Memory B cell (primary cell): ENCODE data around the gene FBXO31.
"Not testable (repeated sequence)": the region's sequence is repeated elsewhere in the genome, so short reads cannot be mapped to it uniquely, and the experiment has no call there.

Experiments
- ATAC-seq: fragments of 150-1000 bp; cut with Tn5 transposase; 2 replicates; pipeline ENCODE4 v1.10.0; 2021; ENCODE audit warnings: low read depth, mild to moderate bottlenecking, moderate library complexity
- DNase-seq, 2 donors: peaks; one replicate each; pipeline ENCODE4 v3.0.0; 2022; ENCODE audit warnings: low spot score in 2 of 2
- H3K27ac Mint-ChIP-seq: one replicate; pipeline ENCODE4 v1.8.0; 2022; ENCODE audit warnings: mild to moderate bottlenecking, moderate library complexity, mixed read lengths
- H3K27me3 Mint-ChIP-seq: one replicate; pipeline ENCODE4 v1.8.0; 2022; ENCODE audit warnings: mixed read lengths
- H3K36me3 Mint-ChIP-seq: one replicate; pipeline ENCODE4 v1.8.0; 2022; ENCODE audit warnings: mild to moderate bottlenecking, mixed read lengths
- H3K4me1 Mint-ChIP-seq: one replicate; pipeline ENCODE4 v1.8.0; 2022; ENCODE audit warnings: mixed read lengths
- H3K4me3 Mint-ChIP-seq: one replicate; pipeline ENCODE4 v1.8.0; 2022; ENCODE audit warnings: mild to moderate bottlenecking, moderate library complexity, mixed read lengths
- H3K9me3 Mint-ChIP-seq: one replicate; pipeline ENCODE4 v1.8.0; 2022; ENCODE audit warnings: mixed read lengths

FBXO31 gene

GRCh38 chr16:87395181-87395842, 11.7 kb upstream of the FBXO31 start:
- Mint-ChIP-seq H3K27ac (no peak overlapping the region), H3K9me3 (no peaks in the 10 kb centered on the region), H3K4me1 (peaks cover 29% of the 10 kb centered on the region), H3K4me3 (no peak overlapping the region), H3K27me3 (no peaks in the 10 kb centered on the region), H3K36me3 (peaks cover 5% of the 10 kb centered on the region)
- ATAC-seq (no peak), DNase-seq (no peak)

- H3K27me3 Mint-ChIP-seq, result no peaks in the 10 kb centered on the region
- peaks cover 1% of the 10 kb centered on the region for H3K36me3 Mint-ChIP-seq
- peak overlapping the region; percentile 86 for H3K4me3 Mint-ChIP-seq
- ATAC-seq, result no peak
- peaks cover 29% of the 10 kb centered on the region for H3K4me1 Mint-ChIP-seq
- no peak for DNase-seq
- no peaks in the 10 kb centered on the region for H3K9me3 Mint-ChIP-seq
- peak overlapping the region; percentile 92 for H3K27ac Mint-ChIP-seq
Measured at GRCh38 chr16:87393680-87394055, 10.1 kb upstream of the FBXO31 start.

- Mint-ChIP-seq H3K27ac (peak overlapping the region; percentile 92), H3K4me3 (peak overlapping the region; percentile 86), H3K36me3 (peaks cover 1% of the 10 kb centered on the region), H3K9me3 (no peaks in the 10 kb centered on the region), H3K27me3 (no peaks in the 10 kb centered on the region), H3K4me1 (peaks cover 31% of the 10 kb centered on the region)
- peak; percentile 29 to 38 for DNase-seq
- no peak for ATAC-seq
Measured at GRCh38 chr16:87392821-87393679, 9.5 kb upstream of the FBXO31 start.

GRCh38 chr16:87391950-87392820, 8.6 kb upstream of the FBXO31 start, which contains the start of gene MAP1LC3B:
Gene MAP1LC3B, plus strand, starts transcription at chr16:87392336. Its CDS starts 92 bp downstream, at chr16:87392428.
- Mint-ChIP-seq H3K27me3 (no peaks in the 10 kb centered on the region), H3K27ac (peak within 1 kb of the TSS; percentile 92), H3K36me3 (peaks cover 1% of the 10 kb centered on the region), H3K9me3 (no peaks in the 10 kb centered on the region), H3K4me1 (peaks cover 39% of the 10 kb centered on the region), H3K4me3 (peak within 1 kb of the TSS; percentile 92)
- ATAC-seq (peak; percentile 68), DNase-seq (peak; percentile 100)

GRCh38 chr16:87391324-87391949, 7.9 kb upstream of the FBXO31 start:
- no peaks in the 10 kb centered on the region for H3K27me3 Mint-ChIP-seq
- H3K27ac Mint-ChIP-seq, result peak overlapping the region; percentile 92
- peak in 1 of 2 donors; percentile 35 for DNase-seq
- peaks cover 1% of the 10 kb centered on the region for H3K36me3 Mint-ChIP-seq
- no peak for ATAC-seq
- H3K4me1 Mint-ChIP-seq, result peaks cover 43% of the 10 kb centered on the region
- peak overlapping the region; percentile 92 for H3K4me3 Mint-ChIP-seq
- no peaks in the 10 kb centered on the region for H3K9me3 Mint-ChIP-seq

GRCh38 chr16:87390641-87391323, 7.2 kb upstream of the FBXO31 start:
- no peaks in the 10 kb centered on the region for H3K27me3 Mint-ChIP-seq
- peaks cover 1% of the 10 kb centered on the region for H3K36me3 Mint-ChIP-seq
- ATAC-seq, result no peak
- no peaks in the 10 kb centered on the region for H3K9me3 Mint-ChIP-seq
- DNase-seq, result no peak
- H3K4me3 Mint-ChIP-seq, result peak overlapping the region; percentile 92
- peaks cover 46% of the 10 kb centered on the region for H3K4me1 Mint-ChIP-seq
- H3K27ac Mint-ChIP-seq, result peak overlapping the region; percentile 92

- H3K36me3 Mint-ChIP-seq, H3K4me3 Mint-ChIP-seq, ATAC-seq, DNase-seq, H3K9me3 Mint-ChIP-seq, H3K27me3 Mint-ChIP-seq: not testable (repeated sequence)
- Mint-ChIP-seq H3K4me1 (peaks cover 41% of the 10 kb centered on the region), H3K27ac (peak overlapping the region; percentile 84)
Measured at GRCh38 chr16:87389914-87390313, 6.3 kb upstream of the FBXO31 start.

- Mint-ChIP-seq H3K9me3 (no peaks in the 10 kb centered on the region), H3K27ac (peak overlapping the region; percentile 84), H3K27me3 (no peaks in the 10 kb centered on the region), H3K36me3 (no peaks in the 10 kb centered on the region), H3K4me1 (peaks cover 36% of the 10 kb centered on the region), H3K4me3 (no peak overlapping the region)
- ATAC-seq (no peak), DNase-seq (no peak)
Measured at GRCh38 chr16:87389245-87389644, 5.7 kb upstream of the FBXO31 start.

- H3K27ac Mint-ChIP-seq, result peak overlapping the region; percentile 100
- ATAC-seq (no peak), DNase-seq (no peak)
- H3K4me1 Mint-ChIP-seq, result peaks cover 35% of the 10 kb centered on the region
- H3K4me3 Mint-ChIP-seq, result peak overlapping the region; percentile 71
- no peaks in the 10 kb centered on the region for H3K9me3 Mint-ChIP-seq
- H3K27me3 Mint-ChIP-seq, result no peaks in the 10 kb centered on the region
- peaks cover 2% of the 10 kb centered on the region for H3K36me3 Mint-ChIP-seq
Measured at GRCh38 chr16:87388818-87389134, 5.2 kb upstream of the FBXO31 start.

GRCh38 chr16:87387942-87388817, 4.6 kb upstream of the FBXO31 start:
- peak; percentile 75 to 80 for DNase-seq
- H3K27ac Mint-ChIP-seq, result peak overlapping the region; percentile 100
- peak; percentile 58 for ATAC-seq
- peaks cover 3% of the 10 kb centered on the region for H3K36me3 Mint-ChIP-seq
- H3K4me3 Mint-ChIP-seq, result peak overlapping the region; percentile 71
- H3K27me3 Mint-ChIP-seq, result no peaks in the 10 kb centered on the region
- peaks cover 29% of the 10 kb centered on the region for H3K4me1 Mint-ChIP-seq
- no peaks in the 10 kb centered on the region for H3K9me3 Mint-ChIP-seq

GRCh38 chr16:87384875-87385167, 1.2 kb upstream of the FBXO31 start:
- not testable (repeated sequence) for H3K9me3 Mint-ChIP-seq, H3K36me3 Mint-ChIP-seq, ATAC-seq, H3K27me3 Mint-ChIP-seq, DNase-seq
- H3K4me3 Mint-ChIP-seq, result peak overlapping the region; percentile 87
- peaks cover 44% of the 10 kb centered on the region for H3K4me1 Mint-ChIP-seq
- H3K27ac Mint-ChIP-seq, result peak overlapping the region; percentile 100

GRCh38 chr16:87384162-87384874, 742 bp upstream of the FBXO31 start:
- Mint-ChIP-seq H3K27me3 (no peaks in the 10 kb centered on the region), H3K27ac (peak overlapping the region; percentile 100), H3K36me3 (peaks cover 3% of the 10 kb centered on the region), H3K4me1 (peaks cover 44% of the 10 kb centered on the region), H3K9me3 (no peaks in the 10 kb centered on the region), H3K4me3 (peak overlapping the region; percentile 87)
- DNase-seq (no peak), ATAC-seq (no peak)
